Fibroblast of pulmonary artery (primary cell): ENCODE results near the gene CCK.

Source experiments
- DNase-seq: peaks from one replicate; pipeline ENCODE4 v3.0.0-alpha.2; 2010; ENCODE audit warnings: low read depth
- H3K4me3 ChIP-seq: replicated peaks from 2 replicates; pipeline ENCODE4 v1.5.1; 2011; ENCODE audit warnings: low read depth, mild to moderate bottlenecking, control low read depth, low read length, moderate library complexity
- TF ChIP-seq, protein P1 (sequence below): IDR thresholded peaks from 2 replicates; pipeline ENCODE4 v1.5.1; 2011; ENCODE audit warnings: mild to moderate bottlenecking, control low read depth, low read length, inconsistent platforms; ENCODE audit errors: missing control alignments

Gene CCK

DNA sequence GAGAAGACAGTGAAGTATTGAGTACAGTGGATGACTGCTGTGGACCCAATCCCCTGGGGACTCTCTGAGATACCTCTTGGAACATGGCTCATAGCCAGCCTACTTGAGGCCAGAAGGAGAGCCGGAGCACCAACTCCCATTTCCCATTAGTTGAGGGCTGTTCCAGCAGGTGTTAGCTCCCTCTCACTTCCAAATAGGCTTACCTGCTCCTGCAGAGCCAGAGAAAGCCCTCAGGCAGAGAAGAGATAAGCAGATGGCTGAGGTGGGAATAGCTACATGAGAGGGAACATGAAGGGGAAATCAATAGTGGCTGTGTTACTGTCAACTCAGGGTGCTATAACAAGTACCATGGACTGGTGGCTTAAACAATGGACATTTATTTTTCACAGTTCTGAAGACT lies 4.6 kb upstream of the CCK start:
- DNase-seq = no peak
- TF ChIP-seq, protein P1, sequence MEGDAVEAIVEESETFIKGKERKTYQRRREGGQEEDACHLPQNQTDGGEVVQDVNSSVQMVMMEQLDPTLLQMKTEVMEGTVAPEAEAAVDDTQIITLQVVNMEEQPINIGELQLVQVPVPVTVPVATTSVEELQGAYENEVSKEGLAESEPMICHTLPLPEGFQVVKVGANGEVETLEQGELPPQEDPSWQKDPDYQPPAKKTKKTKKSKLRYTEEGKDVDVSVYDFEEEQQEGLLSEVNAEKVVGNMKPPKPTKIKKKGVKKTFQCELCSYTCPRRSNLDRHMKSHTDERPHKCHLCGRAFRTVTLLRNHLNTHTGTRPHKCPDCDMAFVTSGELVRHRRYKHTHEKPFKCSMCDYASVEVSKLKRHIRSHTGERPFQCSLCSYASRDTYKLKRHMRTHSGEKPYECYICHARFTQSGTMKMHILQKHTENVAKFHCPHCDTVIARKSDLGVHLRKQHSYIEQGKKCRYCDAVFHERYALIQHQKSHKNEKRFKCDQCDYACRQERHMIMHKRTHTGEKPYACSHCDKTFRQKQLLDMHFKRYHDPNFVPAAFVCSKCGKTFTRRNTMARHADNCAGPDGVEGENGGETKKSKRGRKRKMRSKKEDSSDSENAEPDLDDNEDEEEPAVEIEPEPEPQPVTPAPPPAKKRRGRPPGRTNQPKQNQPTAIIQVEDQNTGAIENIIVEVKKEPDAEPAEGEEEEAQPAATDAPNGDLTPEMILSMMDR = no peak
- H3K4me3 ChIP-seq = no peak overlapping the region

DNA sequence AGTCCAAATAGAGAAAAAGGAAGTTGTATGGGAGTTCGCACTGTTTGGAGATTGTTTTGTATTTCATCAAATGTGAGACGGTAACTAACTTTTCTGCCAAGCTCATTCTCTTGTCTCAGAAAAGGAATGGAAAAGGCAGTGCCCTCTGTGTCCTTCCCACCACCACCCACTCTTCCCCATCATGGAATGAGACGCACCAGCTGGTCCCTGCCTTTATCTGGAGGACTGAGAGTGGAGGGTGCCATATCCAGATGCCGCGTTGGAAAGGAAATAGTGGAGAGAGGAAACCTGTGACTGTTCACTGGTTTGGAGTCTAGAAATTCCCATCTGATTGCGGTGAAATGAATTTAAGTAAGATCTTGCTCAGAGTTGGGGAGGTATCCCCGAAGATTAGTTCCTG lies 3.7 kb upstream of the CCK start:
- TF ChIP-seq, protein P1 = no peak
- H3K4me3 ChIP-seq = no peak overlapping the region
- DNase-seq = no peak

DNA sequence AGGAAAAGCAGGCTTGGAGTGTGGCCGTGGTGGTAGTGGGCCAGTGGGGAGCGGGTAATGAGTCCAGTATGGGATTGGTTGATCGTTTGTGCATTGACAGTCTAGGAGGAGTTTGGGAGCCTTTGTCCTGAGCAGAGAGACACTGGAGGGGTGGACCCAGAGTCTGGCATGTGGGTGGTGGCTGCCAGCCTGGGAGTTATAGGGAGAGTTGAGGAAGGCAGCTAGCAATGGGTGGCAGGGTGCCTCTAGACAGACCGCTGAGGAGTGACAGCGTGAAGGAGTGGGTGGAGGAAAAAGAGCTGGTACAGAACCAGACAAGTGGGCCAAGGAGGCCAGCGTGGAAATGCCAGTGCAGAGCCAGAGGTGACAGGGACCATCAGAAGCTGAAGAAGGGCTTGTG lies 1.9 kb upstream of the CCK start:
- H3K4me3 ChIP-seq = no peak overlapping the region
- TF ChIP-seq, protein P1 = no peak
- DNase-seq = no peak

DNA sequence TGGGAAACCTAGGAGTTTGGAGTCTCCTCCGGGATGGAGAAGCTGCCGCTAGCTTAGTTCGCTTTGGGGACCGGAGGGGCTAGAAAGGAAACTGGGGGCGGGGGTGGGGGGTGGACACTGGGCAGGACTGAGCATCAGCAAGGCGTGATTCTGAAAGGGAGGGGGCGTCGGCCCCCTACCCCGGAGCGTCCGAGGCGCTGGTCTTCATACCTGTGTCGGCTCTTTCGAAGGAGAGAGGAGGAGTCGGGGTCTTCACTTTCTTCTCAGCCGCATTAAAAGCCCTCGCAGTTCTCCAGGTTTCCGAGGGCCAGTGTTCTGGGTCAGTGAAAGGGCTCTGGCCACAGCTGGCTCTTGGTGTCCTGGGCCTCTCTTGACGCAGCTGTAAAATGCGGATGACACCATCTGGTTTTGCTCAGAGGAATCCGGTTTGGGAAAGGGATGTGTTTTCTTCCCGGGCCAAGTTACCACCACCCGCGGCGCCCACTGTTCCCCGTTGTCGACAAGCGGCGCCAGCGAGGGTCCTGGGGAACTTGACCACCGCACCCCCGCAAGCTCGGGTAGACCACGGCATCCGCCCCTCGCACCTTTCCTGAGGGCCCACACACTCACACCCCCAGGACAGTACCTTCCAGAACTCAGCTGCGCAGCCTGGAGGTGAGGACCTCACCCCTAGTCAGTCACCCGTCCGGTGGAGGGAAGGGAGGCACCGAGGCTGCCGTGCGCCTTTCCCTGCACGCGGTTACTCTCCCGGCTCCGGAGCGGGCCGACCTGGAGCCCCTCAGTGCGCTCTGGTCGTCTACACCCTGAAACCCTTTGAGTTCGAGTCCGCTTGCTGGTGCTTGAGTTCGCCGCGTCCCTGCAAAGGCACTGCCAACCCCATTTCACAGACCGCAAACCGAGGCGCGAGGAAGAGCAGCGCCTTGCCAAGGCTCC lies 660 bp downstream of the CCK start:
- TF ChIP-seq, protein P1 = no peak
- no peak for DNase-seq
- no peak overlapping the region for H3K4me3 ChIP-seq

GRCh38 chr3:42264399-42265058 lies 1.5 kb downstream of the CCK start:
- DNase-seq = peak; percentile 13
- TF ChIP-seq, protein P1 = no peak

DNA sequence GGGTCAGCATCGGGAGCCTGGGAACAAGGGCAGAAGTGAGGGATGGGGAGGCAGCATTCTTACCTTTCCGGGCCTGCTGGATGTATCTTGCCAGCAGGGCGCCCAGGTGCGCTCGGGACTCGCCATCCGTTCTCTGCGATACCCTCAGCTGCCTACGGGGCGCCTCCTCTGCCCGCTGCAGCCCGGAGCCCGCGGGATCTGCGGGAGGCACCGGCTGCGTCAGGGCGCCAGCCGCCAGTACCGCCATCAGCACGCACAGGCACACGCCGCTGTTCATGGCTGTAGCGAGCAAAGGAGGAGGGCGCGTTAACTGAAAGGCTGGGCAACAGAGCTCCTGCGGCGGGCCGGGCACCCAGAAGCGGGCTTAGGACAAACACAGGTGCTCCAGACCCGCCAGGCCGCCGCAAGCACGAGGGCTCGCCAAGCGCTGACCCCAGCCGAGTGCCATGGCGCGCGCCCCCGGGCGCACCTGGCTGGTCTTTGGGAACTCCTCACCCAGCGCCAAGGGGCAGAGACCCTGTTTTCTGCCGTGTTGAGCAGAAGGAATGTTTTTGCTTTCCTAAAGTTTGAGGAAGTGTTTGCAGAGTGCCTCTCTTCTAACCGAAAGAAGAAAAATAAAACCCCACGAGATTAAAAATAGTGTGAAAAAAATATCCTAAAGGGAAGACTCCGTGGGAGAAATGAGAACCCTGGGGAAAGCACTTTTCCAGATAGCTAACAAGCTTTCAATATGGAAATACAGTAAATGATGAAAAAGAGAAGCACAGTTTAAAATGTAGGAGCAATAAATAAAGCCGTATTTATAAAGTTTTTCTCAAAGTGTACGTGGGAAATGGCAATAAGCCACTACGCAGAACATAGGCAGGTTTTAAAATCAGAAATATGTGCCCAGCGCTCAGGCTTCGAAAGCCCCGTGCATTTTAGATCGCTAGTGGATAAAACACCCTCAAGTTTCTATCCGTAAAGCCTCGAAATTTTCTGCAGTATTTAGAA lies 2.3 kb downstream of the CCK start:
- no peak overlapping the region for H3K4me3 ChIP-seq
- TF ChIP-seq, protein P1 = no peak
- DNase-seq = no peak

More at GRCh38 chr3:42264399-42265058, 1.5 kb downstream of the CCK start:
- H3K4me3 ChIP-seq = no peak overlapping the region
